DLD1 (cell line): ENCODE data around the gene SORL1.

Source experiments
- in situ Hi-C: cut with HindIII; loops from 2 replicates; pipeline ENCODE4 v1.10.0; 2017; ENCODE audit warnings: low sequenced_read_pairs

The SORL1 gene

DNA sequence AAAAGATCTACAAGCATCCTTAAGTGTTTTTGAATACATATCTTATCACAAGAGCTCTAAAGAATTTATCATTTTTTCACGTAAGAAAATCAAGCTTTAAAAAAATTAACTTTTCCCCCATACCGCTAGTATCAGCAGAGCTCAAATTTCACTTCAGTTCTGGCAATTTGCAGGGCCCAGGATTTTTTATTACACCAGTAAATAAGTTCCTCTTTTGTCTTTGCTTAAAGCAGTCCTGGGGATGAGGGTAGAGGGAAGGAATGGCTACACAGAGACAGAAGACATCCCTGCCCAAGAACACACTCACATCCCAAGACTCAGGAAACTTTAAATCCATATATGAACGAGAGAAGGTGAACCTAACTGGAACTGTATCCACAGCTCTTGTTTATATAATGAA is 22.6 kb upstream of the SORL1 start:
- in situ Hi-C loops = no loop called here

DNA sequence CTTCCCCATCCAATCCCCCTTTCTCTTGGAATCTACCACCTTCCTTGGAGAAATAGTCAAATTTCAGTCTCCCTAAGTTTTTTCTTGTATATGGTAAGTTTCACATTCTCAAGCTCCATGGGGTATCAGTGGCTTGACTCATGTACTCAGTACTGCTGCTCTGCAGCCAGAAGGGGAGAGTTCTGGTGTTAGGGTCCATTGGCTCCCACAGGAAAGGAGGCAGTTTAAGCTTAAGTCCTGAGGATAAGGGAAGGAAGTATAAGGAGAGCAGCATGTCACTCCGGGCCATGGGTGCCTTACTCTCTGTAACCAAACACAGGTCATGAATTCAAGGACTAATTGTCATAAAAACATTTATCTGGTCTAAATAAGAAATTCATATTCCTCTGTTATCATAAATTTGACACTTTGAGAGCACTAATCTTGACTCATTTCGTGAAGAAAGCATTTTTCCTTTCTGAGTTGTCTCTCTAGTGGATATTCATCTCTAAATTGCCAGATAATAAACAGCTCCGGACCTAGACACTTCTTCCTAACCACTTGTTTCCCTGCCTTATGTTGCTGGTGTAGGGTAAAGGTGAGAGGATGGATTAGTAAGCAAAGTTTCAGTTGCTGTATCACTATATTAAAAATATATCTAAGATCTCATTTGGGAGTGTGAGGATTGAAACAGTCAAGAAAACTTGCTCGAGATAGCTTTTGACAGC is 20.1 kb upstream of the SORL1 start:
- in situ Hi-C loops = no loop called here

DNA sequence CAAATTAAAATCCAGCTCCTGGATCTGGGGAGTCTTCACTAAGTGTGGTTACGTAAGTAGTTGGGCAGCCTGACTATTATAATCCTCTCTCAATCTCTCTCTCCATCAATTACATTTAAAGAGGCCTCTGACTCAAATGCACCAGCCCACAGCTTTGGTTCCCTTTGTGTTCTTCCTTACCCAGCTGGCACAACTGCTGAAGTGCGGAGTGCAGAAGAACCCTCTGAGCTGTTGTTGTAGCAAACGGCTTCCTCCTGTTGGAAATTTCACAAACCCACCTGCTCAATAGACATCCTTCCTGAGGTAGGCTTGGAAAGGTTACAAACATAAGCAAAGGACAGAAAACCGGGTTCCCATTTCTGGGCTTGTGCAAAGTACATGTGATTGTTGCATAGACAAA is 17.0 kb upstream of the SORL1 start:
- in situ Hi-C loops = no loop called here

DNA sequence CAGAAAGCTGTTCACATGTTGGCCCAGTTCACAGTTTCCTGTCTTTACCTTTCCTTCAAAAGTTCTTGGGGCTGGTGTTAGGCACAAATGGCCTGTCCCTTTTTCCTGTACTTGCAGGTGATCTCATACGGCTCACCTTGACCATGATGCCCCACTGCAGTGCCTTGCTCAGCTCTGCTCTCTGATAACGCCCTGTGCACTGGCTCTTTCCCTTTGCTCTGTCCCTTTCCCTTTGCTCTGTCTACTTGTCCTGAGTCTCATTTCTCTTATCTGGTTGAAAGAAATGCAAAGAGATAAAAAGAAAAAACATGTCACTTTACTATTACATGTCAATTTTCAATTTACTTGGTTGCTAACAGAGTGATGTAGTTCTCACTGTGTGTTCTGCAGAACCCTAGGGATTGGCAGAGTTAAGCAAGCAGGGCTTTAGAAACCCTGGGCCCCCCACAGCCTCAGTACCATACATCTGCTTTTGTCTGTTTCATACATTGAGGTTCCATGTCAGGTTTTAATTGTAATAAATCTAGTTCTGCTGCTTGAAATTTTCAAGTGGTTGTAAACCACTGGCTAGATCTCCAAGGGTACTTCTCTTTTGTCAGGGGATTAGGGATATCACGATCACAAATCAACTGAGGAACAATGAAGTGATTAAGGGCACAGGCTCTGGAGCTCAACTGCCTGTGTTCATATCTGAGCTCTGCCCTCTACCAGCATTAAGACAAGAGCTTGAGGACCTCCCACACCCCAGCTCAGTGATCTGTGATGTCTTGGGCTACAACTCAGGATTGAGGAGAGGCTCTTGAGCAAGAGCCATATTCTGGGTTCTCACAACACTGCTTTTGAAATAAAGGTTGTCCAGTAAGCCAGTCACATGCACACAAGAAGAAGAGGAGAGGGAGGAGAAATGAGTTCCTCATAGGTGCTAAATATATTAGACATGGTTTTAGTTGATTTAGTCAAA is 16.3 kb upstream of the SORL1 start:
- in situ Hi-C loops = no loop called here

DNA sequence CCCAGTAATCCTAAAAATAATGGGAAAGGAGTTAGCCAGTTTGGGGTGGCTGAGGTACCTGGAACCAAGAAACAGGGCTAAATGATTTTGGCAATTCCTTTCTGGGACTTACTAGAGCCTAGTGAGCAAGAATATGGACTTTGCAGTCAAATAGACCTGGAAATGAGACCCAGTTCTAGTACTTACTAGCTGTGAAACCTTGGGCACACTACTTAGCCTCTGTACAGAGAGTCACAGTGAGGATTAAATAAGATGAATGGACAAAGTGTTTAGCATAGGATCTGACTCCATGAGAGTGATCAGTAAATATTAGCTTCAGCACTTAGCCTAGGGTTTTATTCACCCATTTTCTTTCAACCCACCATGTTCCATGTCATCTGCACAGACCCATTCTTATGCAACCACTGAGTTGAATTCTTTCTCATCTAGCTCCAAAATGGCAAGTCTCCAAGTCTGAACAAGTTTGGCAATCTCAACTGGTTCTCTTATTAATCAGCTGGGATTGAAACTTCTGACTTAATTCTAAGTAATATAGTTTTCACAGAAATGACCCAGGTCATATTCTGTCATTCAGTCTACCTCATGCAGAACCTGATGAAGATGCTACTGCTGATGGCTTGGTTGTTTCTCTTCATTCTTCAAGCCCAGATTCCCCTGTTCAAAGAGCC is 15.0 kb upstream of the SORL1 start:
- in situ Hi-C loops = no loop called here

DNA sequence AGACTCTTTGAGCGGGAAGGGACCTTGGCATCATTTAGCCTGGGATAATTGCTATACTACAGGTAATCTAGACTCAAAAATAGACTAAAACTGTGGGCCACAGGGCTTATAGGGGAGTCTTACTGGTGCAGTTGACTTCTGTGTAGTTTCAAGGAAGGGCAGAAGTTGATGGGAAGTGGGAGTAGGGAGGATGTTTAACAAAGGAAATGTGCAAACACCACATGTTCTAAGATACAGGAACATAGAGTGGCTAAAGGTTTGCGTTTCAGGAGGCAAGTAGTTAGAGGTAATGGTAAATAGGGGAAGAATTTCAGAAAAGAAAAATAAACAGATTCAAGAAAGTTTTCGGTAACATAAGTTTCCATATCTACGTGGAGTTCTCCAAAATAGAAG is 14.4 kb upstream of the SORL1 start:
- in situ Hi-C loops = no loop called here

DNA sequence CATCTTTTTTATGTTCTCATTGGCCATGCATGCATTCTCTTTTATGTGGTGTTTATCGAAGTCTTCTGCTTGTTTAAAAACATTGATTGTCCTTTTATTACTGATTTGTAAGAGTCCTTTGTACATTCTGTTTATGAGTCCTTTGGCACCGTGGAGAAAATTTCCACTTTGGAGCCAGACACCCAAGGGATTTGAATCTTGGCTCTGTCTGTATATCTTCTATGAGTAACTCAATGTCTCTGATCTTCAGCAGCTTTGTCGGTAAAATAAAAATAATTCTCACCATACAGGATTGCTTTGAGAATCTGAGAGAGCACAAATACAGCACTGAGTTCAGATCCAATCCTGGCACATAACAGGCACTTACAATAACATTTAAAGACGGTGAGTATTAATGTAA is 12.8 kb upstream of the SORL1 start:
- in situ Hi-C loops = no loop called here

DNA sequence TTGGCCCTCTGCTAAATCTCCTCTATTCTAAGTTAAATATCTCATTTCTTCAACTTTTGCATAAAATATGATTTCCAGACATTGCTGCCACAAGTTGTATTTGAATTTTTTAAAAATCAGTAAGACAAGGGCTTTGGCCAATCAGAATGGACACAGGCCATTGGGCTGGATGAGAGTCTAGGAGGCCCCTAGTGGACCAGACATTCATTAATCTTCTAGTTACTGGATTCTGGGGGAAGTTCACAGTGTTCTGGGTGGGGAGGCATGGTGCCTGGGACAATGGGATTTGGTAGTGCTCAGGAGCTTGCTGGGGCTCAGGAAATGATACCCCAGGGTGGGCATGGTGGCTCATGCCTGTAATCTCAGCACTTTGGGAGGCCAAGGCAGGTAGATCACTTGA is 12.4 kb upstream of the SORL1 start:
- in situ Hi-C loops = no loop called here

DNA sequence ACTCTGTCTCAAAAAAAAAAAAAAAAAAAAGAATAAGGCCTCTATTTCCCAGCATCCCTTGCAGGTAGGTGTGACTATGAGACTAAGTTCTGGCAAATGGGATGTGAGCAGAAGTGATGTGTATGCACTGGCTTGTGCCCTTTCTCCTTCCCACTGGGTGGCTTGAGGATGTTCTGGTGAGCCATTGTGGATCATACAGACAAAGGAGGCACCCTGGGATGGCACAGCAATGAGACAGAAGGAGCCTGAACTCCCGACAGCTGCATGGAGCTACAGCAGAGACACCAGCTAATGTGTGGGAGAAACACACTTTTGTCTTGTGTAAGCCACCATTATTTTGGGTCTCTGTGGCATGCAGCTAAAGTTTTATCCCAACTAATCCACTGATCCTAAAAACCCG is 10.6 kb upstream of the SORL1 start:
- in situ Hi-C loops = no loop called here

DNA sequence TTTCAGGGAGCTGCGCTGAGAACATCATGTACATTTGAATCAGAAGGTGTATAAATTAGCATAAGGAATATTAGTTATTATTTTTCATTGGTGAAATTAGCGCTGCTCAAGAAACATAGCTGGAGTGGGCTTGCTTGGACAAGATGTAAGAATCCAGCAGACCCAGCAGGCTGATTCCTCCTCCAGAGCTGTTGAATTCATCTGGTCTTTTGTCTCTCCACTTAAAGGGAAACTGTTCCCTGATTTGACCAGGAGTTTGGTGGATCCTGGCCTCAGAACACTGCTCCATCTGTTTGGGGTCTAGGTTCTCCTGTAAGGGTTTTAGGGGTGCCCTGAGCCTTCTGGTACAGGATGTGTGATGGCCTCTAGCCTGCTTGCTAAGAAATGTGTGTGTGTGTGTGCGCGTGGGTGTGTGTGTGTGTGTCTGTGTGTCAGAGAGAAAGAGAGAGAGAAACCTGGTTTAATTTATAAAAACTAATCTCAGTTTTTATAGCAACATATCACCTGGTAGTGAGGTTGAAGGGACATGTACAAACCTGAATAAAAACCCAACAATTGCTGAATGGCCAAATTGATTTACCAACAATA is 8.3 kb upstream of the SORL1 start:
- in situ Hi-C loops = no loop called here

DNA sequence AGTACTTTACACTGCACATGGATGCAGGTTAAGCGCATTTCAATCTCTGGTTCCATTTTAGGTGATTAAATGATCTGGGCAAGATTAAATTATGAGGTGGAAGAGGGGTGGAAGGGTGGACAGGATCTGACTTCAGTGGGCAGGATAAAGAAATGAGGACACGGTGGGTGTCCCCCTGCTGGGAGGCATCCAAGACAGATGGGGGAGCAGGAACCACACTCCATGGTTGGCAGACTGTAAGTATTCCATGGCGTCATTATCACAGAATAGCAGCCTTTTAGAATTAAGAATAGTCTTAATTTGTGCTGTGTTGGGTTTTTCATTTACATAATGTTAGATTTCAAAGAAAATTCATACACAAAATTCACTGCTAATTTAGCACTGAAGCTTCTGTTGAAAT is 7.6 kb upstream of the SORL1 start:
- in situ Hi-C loops = no loop called here

DNA sequence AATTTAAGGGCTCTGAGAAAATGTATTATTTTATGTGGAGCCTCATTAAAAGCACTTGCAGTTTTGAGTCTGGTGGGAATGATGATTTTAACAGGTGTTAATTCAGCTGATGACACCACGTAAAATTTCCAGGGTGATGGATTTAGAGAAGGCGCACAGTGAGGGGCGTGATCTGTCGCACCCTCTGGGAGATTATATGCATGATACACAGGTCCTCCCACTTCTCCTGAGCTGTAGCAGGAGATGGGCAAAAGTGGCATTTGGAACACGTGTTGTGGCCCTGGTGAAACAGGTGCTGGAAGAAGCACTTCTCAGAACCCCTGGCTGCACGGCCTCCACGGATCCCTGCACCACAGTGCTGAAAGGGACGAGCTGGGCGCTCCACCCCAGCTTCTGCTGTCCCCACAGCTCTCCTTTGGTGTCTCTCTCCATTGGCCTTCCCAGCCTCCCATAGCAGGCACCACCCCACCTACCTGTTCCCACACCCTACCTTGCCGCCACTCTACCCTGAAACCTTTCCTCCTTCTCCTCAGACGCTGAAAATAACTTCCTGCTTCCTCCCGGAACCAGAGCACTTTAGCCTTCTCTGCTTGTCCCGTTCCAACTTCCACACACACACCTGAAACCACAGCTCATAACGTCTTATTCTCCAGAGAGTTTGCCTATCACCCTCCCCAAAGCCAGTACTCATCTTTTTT is 6.9 kb upstream of the SORL1 start:
- in situ Hi-C loops = no loop called here

DNA sequence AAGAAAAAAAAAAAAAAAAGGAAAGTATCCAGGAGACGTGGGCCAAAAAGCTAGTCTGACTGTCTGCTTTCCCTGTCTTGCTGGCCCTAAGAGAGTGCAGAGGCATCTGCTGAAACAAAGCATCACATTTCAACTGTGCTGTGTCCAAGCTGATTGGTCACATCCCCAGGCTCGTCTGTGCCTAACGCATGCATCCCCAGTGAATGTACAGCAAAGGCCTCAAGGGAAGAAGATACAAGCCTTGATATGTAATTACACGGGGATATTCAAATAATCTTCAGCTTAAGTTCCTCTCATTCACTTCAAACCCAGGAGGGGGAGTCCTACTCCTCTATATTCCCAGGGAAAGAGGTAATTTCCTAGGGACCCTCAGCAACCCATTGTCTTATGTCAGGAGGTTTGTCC is 5.4 kb upstream of the SORL1 start:
- in situ Hi-C loops = no loop called here

DNA sequence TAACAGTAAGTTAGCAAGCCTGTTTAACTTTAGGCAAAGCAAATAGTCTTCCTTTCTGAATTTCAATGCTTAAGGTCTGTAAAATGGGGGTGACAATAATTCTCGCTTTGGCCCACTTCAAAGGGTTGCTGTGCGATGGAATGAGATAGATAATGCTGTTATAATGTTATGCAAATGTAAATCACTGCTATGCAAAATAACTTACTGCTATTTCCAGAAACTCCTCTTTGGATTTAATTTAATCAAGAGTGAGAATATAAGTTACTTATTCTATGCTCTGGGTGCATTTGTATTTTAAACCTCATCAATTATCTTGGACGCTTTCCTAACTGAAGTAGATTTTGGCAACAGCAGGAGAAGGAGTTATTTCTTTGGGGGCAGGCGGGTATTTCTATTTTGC is 4.1 kb upstream of the SORL1 start:
- in situ Hi-C loops = no loop called here

DNA sequence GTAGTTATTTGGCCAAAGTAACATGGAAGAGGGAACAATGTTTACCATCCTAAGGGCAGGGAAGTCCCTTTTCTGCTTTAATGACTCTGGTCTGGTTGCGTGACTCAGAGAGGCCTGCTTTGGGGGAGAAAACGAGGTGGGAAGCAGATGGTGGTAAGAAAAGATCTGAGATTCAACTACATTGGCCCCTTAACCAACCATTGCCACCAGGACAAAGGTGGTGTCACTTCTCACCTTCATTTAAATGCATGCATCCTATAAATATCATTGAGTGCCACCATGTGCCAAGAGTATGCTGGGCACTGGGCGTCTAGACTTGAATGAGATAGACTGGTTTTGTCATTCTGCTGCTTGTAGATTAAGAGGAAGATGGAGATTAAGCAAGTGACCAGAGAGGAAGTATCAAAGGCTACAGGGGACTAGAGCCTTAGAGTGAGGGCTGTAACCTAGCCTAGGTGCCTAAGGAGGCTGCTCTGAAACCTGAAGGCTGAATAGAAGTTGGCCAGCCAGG is 3.6 kb upstream of the SORL1 start:
- in situ Hi-C loops = no loop called here

DNA sequence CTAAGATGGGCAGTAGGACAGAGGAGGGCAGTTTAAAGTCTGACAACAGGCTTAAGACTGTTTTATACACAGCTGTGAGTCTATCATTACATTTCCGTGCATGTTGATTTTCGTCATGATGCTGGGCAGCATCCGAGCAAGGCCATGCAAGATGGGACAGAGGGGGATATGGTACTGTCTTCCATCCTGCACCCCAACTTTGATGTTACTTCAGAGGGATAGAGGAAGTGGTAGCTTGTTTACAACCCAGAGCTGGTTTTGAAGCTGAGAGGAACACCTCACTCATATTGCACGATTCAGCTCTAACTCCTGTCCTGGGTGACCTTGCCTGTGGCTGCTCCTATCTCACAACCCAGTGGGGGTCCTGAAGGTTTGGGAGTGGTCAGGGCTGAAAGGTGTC is 3.0 kb upstream of the SORL1 start:
- in situ Hi-C loops = no loop called here

DNA sequence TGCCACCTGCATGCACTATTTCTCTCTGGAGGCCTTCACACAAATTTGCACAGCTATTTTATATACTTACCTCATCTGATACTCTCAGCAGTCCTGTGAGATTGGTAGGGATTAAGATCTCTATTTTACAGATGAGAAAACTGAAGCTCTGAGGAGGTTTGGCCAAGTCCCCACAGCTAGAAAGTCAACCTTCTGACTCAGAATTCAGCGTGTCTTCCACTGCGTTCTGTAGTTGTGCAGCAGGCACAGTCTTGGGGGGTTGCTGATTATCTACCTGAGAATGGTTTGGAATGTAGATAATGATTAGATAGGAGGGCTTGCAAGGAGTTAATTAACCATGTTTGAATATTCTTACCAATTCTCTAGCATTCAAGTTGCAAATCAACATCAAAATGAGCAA is 2.5 kb upstream of the SORL1 start:
- in situ Hi-C loops = no loop called here

DNA sequence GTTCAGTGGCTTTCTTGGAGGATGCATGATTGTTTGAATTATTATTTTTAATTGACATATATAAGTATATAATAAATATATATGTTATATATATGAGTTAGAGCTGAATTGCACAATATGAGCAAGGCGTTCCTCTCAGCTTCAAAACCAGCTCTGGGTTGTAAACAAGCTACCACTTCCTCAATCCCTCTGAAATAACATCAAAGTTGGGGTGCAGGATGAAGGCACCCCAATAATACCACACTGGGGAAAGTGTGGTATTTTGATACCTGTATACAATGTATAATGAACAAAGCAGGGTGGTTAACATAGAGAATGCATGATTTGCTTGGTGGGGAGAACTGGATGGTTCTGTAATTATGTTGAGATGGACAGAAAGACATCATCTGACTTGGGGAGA is 1.7 kb upstream of the SORL1 start:
- in situ Hi-C loops = no loop called here

DNA sequence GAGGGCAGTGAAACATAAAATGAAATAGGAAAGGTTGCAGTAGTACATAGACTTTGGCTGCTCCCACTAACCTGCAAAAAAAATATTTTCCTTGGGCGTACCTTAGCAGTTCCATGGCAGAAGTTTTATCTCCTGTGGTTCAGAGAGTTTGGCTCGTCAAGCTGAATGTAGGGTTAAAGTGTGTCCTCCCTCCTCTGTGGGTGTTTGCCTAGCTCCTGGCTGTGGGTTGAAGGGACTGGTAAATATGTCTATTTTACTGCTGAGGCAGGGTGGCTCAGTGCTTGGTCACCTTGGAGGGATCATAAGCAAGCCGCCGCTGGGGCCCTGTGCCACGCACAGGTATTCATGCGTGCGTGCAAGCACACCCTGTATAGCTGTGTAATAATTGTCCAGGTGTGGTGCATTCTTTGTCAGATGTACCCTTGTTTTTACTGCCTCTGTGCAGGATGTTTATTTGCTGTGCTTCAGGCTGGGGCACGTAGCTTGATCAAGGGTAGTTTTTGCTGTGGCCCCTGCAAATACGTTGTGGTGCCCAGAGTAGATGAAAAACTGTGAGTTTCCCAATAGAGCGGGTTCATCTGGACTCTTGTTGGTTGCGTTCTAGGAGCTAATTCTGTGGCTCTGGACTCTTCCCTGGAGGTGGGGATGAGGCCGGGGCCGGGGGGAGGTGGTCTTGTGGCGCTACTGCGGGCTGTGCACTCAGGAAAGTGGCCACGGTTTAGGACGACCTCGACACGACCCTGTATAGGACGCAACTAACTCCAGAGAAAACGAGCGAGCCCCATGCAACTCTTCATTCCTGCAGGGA is 732 bp upstream of the SORL1 start:
- in situ Hi-C loops = no loop called here
